ENCODE data around the gene MYRIP.

MYRIP gene

DNA sequence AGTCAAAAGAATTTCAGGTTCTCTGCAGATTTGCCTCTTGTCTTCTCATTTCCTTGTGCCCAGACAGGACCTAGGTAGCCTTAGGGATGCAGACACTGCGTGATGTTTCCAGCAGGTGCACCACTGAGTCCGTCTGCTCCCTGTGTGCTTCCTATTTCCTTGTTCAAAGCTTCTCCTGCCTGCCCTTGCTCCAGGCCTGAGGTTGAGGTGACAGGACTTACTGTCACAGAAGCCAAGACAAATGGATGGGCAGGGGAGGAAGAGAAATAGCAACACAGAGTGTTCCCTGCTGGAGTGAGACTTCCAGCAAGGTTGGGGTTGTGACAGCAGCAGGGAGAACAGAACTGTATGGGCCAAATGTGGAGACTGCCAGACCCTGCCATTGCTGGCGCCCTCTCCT is 199.4 kb downstream of the MYRIP start:
- H3K4me1 ChIP-seq, result no peaks in the 10 kb centered on the region
- no peak overlapping the region for H3K9ac ChIP-seq
- H3K27ac ChIP-seq, result no peak overlapping the region
- no peak overlapping the region for H3K4me3 ChIP-seq (ENCODE audit: low read depth, low read length)
- H3K4me2 ChIP-seq (ENCODE audit: low read length), result no peak overlapping the region
- TF ChIP-seq, protein P1, sequence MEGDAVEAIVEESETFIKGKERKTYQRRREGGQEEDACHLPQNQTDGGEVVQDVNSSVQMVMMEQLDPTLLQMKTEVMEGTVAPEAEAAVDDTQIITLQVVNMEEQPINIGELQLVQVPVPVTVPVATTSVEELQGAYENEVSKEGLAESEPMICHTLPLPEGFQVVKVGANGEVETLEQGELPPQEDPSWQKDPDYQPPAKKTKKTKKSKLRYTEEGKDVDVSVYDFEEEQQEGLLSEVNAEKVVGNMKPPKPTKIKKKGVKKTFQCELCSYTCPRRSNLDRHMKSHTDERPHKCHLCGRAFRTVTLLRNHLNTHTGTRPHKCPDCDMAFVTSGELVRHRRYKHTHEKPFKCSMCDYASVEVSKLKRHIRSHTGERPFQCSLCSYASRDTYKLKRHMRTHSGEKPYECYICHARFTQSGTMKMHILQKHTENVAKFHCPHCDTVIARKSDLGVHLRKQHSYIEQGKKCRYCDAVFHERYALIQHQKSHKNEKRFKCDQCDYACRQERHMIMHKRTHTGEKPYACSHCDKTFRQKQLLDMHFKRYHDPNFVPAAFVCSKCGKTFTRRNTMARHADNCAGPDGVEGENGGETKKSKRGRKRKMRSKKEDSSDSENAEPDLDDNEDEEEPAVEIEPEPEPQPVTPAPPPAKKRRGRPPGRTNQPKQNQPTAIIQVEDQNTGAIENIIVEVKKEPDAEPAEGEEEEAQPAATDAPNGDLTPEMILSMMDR (IDR thresholded peaks at IDR 0.05), result no peak
- no peak overlapping the region for H2AFZ ChIP-seq
- H3K9me3 ChIP-seq (ENCODE audit: control insufficient read depth, low read length), result no peaks in the 10 kb centered on the region
- H3K79me2 ChIP-seq, result no peaks in the 10 kb centered on the region
- no peaks in the 10 kb centered on the region for H3K36me3 ChIP-seq (ENCODE audit: control insufficient read depth, insufficient read depth, low read length)
- no peaks in the 10 kb centered on the region for H3K27me3 ChIP-seq (ENCODE audit: control insufficient read depth, insufficient read depth, low read length)

DNA sequence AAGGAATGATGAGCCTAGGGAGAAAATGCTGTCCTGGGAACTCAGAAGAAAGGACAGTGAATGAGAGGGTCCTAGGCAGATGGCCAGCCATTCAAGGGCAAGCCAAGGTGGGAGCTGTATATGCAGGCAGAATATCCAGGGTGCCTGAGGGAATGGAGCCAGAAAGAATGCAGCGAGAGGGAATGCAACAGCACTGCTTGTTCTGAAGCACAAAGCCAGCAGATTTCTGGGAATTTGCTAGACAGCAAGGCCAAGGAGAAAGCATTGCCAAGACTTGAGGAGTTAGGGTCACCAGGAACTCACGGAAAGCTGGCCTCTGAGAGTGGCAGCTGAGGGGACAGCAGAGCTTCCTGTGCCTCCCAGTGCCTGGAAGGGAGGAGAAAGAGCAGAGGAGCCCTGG is 200.6 kb downstream of the MYRIP start:
- H3K36me3 ChIP-seq (ENCODE audit: control insufficient read depth, insufficient read depth, low read length), result no peaks in the 10 kb centered on the region
- TF ChIP-seq, protein P1 (IDR thresholded peaks at IDR 0.05), result no peak
- no peak overlapping the region for H3K4me2 ChIP-seq (ENCODE audit: low read length)
- no peak overlapping the region for H3K4me3 ChIP-seq (ENCODE audit: low read depth, low read length)
- no peak overlapping the region for H3K27ac ChIP-seq
- no peak overlapping the region for H3K9ac ChIP-seq
- no peak overlapping the region for H2AFZ ChIP-seq
- H3K27me3 ChIP-seq (ENCODE audit: control insufficient read depth, insufficient read depth, low read length), result no peaks in the 10 kb centered on the region
- H3K9me3 ChIP-seq (ENCODE audit: control insufficient read depth, low read length), result no peaks in the 10 kb centered on the region
- H3K79me2 ChIP-seq, result no peaks in the 10 kb centered on the region
- H3K4me1 ChIP-seq, result no peaks in the 10 kb centered on the region

DNA sequence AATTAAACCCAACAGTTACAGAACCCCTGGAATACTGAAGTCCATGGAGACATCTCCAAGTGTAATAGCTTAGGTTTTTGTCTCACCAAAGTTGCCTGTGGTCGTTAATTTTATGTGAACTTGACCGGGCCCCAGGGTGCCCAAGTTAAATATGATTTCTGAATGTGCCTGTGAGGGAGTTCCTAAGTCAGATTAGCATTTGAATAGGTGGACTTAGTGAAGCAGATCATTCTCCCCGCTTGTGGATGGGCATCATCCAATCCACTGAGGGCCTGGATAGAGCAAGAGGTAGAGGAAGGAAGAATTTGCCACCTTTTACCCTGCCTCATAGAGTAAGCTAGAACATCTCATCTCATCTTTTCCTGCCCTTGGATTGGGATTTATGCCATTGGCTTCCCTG is 203.0 kb downstream of the MYRIP start:
- H3K9me3 ChIP-seq (ENCODE audit: control insufficient read depth, low read length), result no peaks in the 10 kb centered on the region
- H2AFZ ChIP-seq, result no peak overlapping the region
- TF ChIP-seq, protein P1 (IDR thresholded peaks at IDR 0.05), result no peak
- H3K79me2 ChIP-seq, result no peaks in the 10 kb centered on the region
- no peaks in the 10 kb centered on the region for H3K36me3 ChIP-seq (ENCODE audit: control insufficient read depth, insufficient read depth, low read length)
- no peak overlapping the region for H3K27ac ChIP-seq
- no peaks in the 10 kb centered on the region for H3K27me3 ChIP-seq (ENCODE audit: control insufficient read depth, insufficient read depth, low read length)
- no peaks in the 10 kb centered on the region for H3K4me1 ChIP-seq
- H3K4me3 ChIP-seq (ENCODE audit: low read depth, low read length), result no peak overlapping the region
- H3K4me2 ChIP-seq (ENCODE audit: low read length), result no peak overlapping the region
- H3K9ac ChIP-seq, result no peak overlapping the region

DNA sequence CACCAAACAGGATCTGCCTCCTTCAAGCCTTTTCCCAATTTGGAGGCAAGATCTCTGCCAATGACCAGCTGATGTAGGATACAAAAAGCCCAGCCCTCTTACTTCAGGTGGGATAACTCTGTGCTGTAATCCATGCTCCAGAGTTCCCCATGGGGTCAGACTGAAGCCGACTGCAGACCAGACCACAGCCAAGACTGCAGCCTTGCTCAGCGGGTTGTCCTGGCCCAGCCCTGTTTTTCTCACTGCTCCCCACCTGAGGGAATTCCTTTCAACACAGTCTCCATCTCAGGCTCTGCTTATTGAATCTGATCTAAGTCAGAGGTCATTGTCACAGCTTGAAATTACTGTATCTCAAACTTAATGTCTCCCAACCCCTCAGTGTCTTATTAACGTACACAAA is 207.0 kb downstream of the MYRIP start:
- Histone ChIP-seq H3K79me2 (no peaks in the 10 kb centered on the region), H3K9ac (no peak overlapping the region), H3K4me1 (no peaks in the 10 kb centered on the region), H3K27ac (no peak overlapping the region), H3K4me2 (ENCODE audit: low read length) (no peak overlapping the region), H2AFZ (no peak overlapping the region), H3K4me3 (ENCODE audit: low read depth, low read length) (no peak overlapping the region), H3K36me3 (ENCODE audit: control insufficient read depth, insufficient read depth, low read length) (no peaks in the 10 kb centered on the region), H3K9me3 (ENCODE audit: control insufficient read depth, low read length) (no peaks in the 10 kb centered on the region), H3K27me3 (ENCODE audit: control insufficient read depth, insufficient read depth, low read length) (no peaks in the 10 kb centered on the region)
- TF ChIP-seq, protein P1 (IDR thresholded peaks at IDR 0.05), result no peak

DNA sequence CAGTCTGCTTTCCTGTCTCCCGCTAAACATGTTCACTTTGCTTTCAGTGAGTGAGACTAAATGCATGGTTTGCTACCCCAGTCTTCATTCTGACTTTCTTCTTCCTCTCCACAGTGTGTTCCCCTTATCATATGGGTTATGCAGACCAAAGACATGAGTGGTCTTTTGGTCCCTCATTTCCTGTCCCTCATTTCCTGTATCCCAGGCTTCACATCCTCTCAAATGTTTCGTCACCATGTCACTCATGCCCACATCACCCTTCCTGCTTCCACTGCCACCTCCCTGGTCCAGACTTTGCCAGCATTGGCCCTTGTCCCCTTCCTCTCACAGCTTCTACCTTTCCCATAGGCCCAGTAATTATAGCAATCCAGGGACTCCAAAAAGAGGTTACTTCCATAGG is 209.0 kb downstream of the MYRIP start:
- Histone ChIP-seq H3K4me3 (ENCODE audit: low read depth, low read length) (no peak overlapping the region), H3K27ac (no peak overlapping the region), H3K4me1 (no peaks in the 10 kb centered on the region), H3K4me2 (ENCODE audit: low read length) (no peak overlapping the region), H3K79me2 (no peaks in the 10 kb centered on the region), H3K36me3 (ENCODE audit: control insufficient read depth, insufficient read depth, low read length) (no peaks in the 10 kb centered on the region), H3K27me3 (ENCODE audit: control insufficient read depth, insufficient read depth, low read length) (no peaks in the 10 kb centered on the region), H3K9ac (no peak overlapping the region), H3K9me3 (ENCODE audit: control insufficient read depth, low read length) (no peaks in the 10 kb centered on the region), H2AFZ (no peak overlapping the region)
- TF ChIP-seq, protein P1 (IDR thresholded peaks at IDR 0.05), result no peak
